HCT116 (cell line): ENCODE results near the gene MAML3. TPM values are rescaled to one million over a fixed set of nuclear protein-coding genes. Genes with fewer than 3 reads are reported as not detected.

Experiments used
- ATAC-seq: fragments of 200-7000 bp; cut with Tn5 transposase; 2 replicates; pipeline ENCODE4 v1.9.1; 2020; ENCODE audit warnings: mild to moderate bottlenecking, moderate library complexity
- BruUV-seq: library from RNA; stranded (reverse); fragments of 400-500 nt; replicated peaks from 2 replicates; lab custom pipeline; 2021; lab: Mats Ljungman, UMichigan
- CTCF ChIA-PET: fragments of 300-600 bp; sonication (Branson Sonifier 250); formaldehyde crosslinking; loops from one replicate; lab custom pipeline; 2021; ENCODE audit warnings: antibody characterized with exemption; lab: Charles Lee
- POLR2A ChIA-PET: fragments of 300-600, 350-600 bp; sonication (Branson Sonifier 250); formaldehyde crosslinking; loops from one replicate; lab custom pipeline; 2021; ENCODE audit warnings: antibody characterized with exemption; lab: Charles Lee
- RAD21 ChIA-PET, 2 experiments: fragments of 300-600 bp; sonication (Branson Sonifier 250); formaldehyde crosslinking; loops; one replicate each; lab custom pipeline; 2023; ENCODE audit warnings: low total read pairs in 2 of 2; ENCODE audit not compliant: uncharacterized antibody in 2 of 2, unreplicated experiment in 2 of 2, low non-redundant PET in 1 of 2; lab: Charles Lee
- DNase-seq: peaks from one replicate; pipeline ENCODE4 v3.0.0-alpha.2; 2010; ENCODE audit warnings: low read depth, low spot score
- H2AFZ ChIP-seq: fragments of 200-600 bp; shearing (Covaris generic), sonication (generic); 2 replicates; pipeline ENCODE4 v1.6.1; 2017; ENCODE audit warnings: low read depth, mixed run types, mixed read lengths, antibody characterized with exemption, low read length; ENCODE audit not compliant: poor library complexity, severe bottlenecking
- H3K27ac ChIP-seq: 2 replicates; pipeline ENCODE4 v1.5.1; 2012; ENCODE audit warnings: low read depth, low read length
- H3K27me3 ChIP-seq: fragments of 200-600 bp; sonication (generic); 2 replicates; pipeline ENCODE4 v1.6.1; 2016; ENCODE audit warnings: mixed run types, low read length, mixed read lengths; ENCODE audit not compliant: insufficient read depth
- H3K36me3 ChIP-seq, 2 experiments: fragments of 200-500 bp in 1 of 2; fragments of 200-600 bp in 1 of 2; sonication (Bioruptor generic) in 1 of 2; sonication (generic) in 1 of 2; 2 replicates each; pipeline versions ENCODE4 v1.5.1 to v1.6.1; 2014 to 2016; ENCODE audit warnings: low read length in 2 of 2, inconsistent platforms in 1 of 2, mixed read lengths in 1 of 2, mixed run types in 1 of 2; ENCODE audit not compliant: insufficient read depth in 2 of 2, control insufficient read depth in 1 of 2
- H3K4me1 ChIP-seq, 2 experiments: fragments of 200-600 bp in 1 of 2; sonication (generic) in 1 of 2; 2 replicates each; pipeline versions ENCODE4 v1.5.1 to v1.6.1; 2012 to 2017; ENCODE audit warnings: low read length in 2 of 2, inconsistent platforms in 1 of 2, mild to moderate bottlenecking in 1 of 2, mixed read lengths in 1 of 2, mixed run types in 1 of 2, moderate library complexity in 1 of 2; ENCODE audit not compliant: insufficient read depth in 2 of 2, control insufficient read depth in 1 of 2
- H3K4me2 ChIP-seq: fragments of 200-600 bp; sonication (generic); 2 replicates; pipeline ENCODE4 v1.6.1; 2017; ENCODE audit warnings: mixed run types, low read length, mixed read lengths
- H3K4me3 ChIP-seq, 2 experiments: fragments of 200-600 bp in 1 of 2; sonication (generic) in 1 of 2; replicated peaks in 1 of 2; 2 replicates each; pipeline ENCODE4 v1.5.1; 2011 to 2016; ENCODE audit warnings: low read length in 2 of 2, control low read depth in 1 of 2, low read depth in 1 of 2, mild to moderate bottlenecking in 1 of 2, mixed read lengths in 1 of 2, mixed run types in 1 of 2
- H3K79me2 ChIP-seq: fragments of 200-600 bp; sonication (generic); 2 replicates; pipeline ENCODE4 v1.6.1; 2017; ENCODE audit warnings: mild to moderate bottlenecking, mixed run types, low read length, moderate library complexity, mixed read lengths; ENCODE audit not compliant: insufficient read depth
- H3K9ac ChIP-seq: fragments of 200-600 bp; sonication (generic); 2 replicates; pipeline ENCODE4 v1.6.1; 2016; ENCODE audit warnings: low read length, mixed read lengths
- H3K9me2 ChIP-seq: fragments of 200-600 bp; sonication (generic), shearing (Covaris generic); 2 replicates; pipeline ENCODE4 v1.6.1; 2017; ENCODE audit warnings: mixed run types, mild to moderate bottlenecking, moderate library complexity; ENCODE audit not compliant: insufficient read depth
- H3K9me3 ChIP-seq, 2 experiments: fragments of 200-500 bp in 1 of 2; fragments of 200-600 bp in 1 of 2; sonication (Bioruptor generic) in 1 of 2; sonication (generic) in 1 of 2; 2 replicates each; pipeline ENCODE4 v1.6.1; 2014 to 2017; ENCODE audit warnings: low read length in 2 of 2, mixed read lengths in 2 of 2, inconsistent platforms in 1 of 2, low read depth in 1 of 2, mild to moderate bottlenecking in 1 of 2, mixed run types in 1 of 2, moderate library complexity in 1 of 2; ENCODE audit not compliant: control insufficient read depth in 1 of 2, insufficient read depth in 1 of 2
- H4K20me1 ChIP-seq: fragments of 200-600 bp; sonication (generic), shearing (Covaris generic); 2 replicates; pipeline ENCODE4 v1.6.1; 2017; ENCODE audit warnings: mixed run types, mild to moderate bottlenecking, moderate library complexity; ENCODE audit not compliant: insufficient read depth
- CEBPB ChIP-seq: IDR thresholded peaks from 2 replicates; pipeline ENCODE4 v1.6.1; 2012; ENCODE audit warnings: low read depth
- ELF1 ChIP-seq: IDR thresholded peaks from 2 replicates; pipeline ENCODE4 v1.6.1; 2012; ENCODE audit warnings: low read depth, borderline replicate concordance
- EZH2 ChIP-seq: fragments of 200-600 bp; sonication (generic); IDR thresholded peaks from 2 replicates; pipeline ENCODE4 v1.6.1; 2017; ENCODE audit warnings: antibody characterized with exemption, mixed run types
- FOSL1 ChIP-seq: IDR thresholded peaks from 2 replicates; pipeline ENCODE4 v1.6.1; 2012; ENCODE audit warnings: low read depth
- JUND ChIP-seq: IDR thresholded peaks from 2 replicates; pipeline ENCODE4 v1.6.1; 2012
- POLR2A ChIP-seq: IDR thresholded peaks from 2 replicates; pipeline ENCODE4 v1.7.0; 2011; ENCODE audit warnings: borderline replicate concordance; ENCODE audit not compliant: insufficient read depth, insufficient read length; ENCODE audit errors: extremely low read depth
- POLR2AphosphoS5 ChIP-seq: IDR thresholded peaks from 2 replicates; pipeline ENCODE4 v1.6.1; 2011; ENCODE audit warnings: mild to moderate bottlenecking, low read depth, low read length, moderate library complexity
- SP1 ChIP-seq: IDR thresholded peaks from 2 replicates; pipeline ENCODE4 v1.6.1; 2012; ENCODE audit warnings: low read depth
- SRF ChIP-seq: IDR thresholded peaks from 2 replicates; pipeline ENCODE4 v1.6.1; 2012; ENCODE audit warnings: low read depth
- TCF7L2 ChIP-seq: IDR thresholded peaks from 2 replicates; pipeline ENCODE4 v1.7.0; 2011; ENCODE audit warnings: borderline replicate concordance, inconsistent platforms; ENCODE audit not compliant: insufficient read depth, insufficient read length; ENCODE audit errors: extremely low read depth
- ZNF274 ChIP-seq: fragments of 200-500 bp; sonication (Bioruptor generic); IDR thresholded peaks from 2 replicates; pipeline ENCODE4 v1.6.1; 2014; ENCODE audit warnings: mild to moderate bottlenecking, low read depth, low read length, inconsistent platforms
- intact Hi-C: fragments of 100-400 bp; cut with micrococcal nuclease; formaldehyde crosslinking; loops from 2 replicates; pipeline ENCODE4 v1.10.0; 2022
- total RNA-seq: library from RNA; stranded (reverse); gene quantifications from one replicate; pipeline ENCODE4 v1.2.1, GENCODE V29; 2021; ENCODE audit not compliant: unreplicated experiment
- TF ChIP-seq, protein P1 (sequence below), 3 experiments: fragments of 200-600 bp in 1 of 3; sonication (generic) in 1 of 3; IDR thresholded peaks in 2 of 3; conservative IDR thresholded peaks in 1 of 3; 2 replicates each; pipeline ENCODE4 v1.5.1; 2012 to 2017; ENCODE audit warnings: low read depth in 2 of 3, low read length in 2 of 3, antibody characterized with exemption in 1 of 3, borderline replicate concordance in 1 of 3, control low read depth in 1 of 3, mild to moderate bottlenecking in 1 of 3, mixed read lengths in 1 of 3, mixed run types in 1 of 3, moderate library complexity in 1 of 3; ENCODE audit not compliant: insufficient read depth in 1 of 3
- TF ChIP-seq, protein P2 (sequence below): IDR thresholded peaks from 2 replicates; pipeline ENCODE4 v1.6.1; 2012
- TF ChIP-seq, protein P3 (sequence below): IDR thresholded peaks from 2 replicates; pipeline ENCODE4 v1.6.1; 2012

The MAML3 gene
- total RNA-seq, 1 experiment from 2014 or later, result 3.1 TPM

DNA sequence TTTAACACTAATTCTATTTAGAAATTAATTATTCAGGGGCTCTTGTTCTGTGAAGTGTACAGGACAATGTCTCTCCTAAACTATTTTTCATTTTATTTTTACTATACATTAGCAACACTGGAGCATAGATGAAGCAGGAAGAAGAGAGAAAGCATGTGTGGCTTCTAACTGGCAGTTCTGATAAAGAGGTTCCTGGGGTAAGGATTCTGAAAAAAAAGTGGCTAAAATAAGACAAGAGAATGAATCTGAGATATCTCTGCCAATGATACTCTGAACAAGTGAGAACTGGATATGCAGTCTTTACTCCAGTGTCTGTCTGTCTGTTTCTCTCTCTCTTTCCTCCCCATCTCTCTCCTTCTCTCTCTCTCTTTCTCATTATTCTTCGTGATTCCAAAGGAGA lies 125.9 kb downstream of the MAML3 start (continued):
- TF ChIP-seq, protein P1, sequence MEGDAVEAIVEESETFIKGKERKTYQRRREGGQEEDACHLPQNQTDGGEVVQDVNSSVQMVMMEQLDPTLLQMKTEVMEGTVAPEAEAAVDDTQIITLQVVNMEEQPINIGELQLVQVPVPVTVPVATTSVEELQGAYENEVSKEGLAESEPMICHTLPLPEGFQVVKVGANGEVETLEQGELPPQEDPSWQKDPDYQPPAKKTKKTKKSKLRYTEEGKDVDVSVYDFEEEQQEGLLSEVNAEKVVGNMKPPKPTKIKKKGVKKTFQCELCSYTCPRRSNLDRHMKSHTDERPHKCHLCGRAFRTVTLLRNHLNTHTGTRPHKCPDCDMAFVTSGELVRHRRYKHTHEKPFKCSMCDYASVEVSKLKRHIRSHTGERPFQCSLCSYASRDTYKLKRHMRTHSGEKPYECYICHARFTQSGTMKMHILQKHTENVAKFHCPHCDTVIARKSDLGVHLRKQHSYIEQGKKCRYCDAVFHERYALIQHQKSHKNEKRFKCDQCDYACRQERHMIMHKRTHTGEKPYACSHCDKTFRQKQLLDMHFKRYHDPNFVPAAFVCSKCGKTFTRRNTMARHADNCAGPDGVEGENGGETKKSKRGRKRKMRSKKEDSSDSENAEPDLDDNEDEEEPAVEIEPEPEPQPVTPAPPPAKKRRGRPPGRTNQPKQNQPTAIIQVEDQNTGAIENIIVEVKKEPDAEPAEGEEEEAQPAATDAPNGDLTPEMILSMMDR (IDR thresholded peaks at IDR 0.05 in 2 of 3, conservative IDR thresholded peaks at IDR 0.05 in 1 of 3; ENCODE audit: borderline replicate concordance in 1 of 3, insufficient read depth in 1 of 3, low read depth in 2 of 3, low read length in 2 of 3), result no peak
- no peak for TF ChIP-seq POLR2A
- no peak for TF ChIP-seq ZNF274
- TF ChIP-seq, protein P2, sequence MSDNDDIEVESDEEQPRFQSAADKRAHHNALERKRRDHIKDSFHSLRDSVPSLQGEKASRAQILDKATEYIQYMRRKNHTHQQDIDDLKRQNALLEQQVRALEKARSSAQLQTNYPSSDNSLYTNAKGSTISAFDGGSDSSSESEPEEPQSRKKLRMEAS, result no peak
- TF ChIP-seq CEBPB, result no peak
- no peak for TF ChIP-seq JUND
- TF ChIP-seq FOSL1, result no peak
- no peak for TF ChIP-seq SP1

DNA sequence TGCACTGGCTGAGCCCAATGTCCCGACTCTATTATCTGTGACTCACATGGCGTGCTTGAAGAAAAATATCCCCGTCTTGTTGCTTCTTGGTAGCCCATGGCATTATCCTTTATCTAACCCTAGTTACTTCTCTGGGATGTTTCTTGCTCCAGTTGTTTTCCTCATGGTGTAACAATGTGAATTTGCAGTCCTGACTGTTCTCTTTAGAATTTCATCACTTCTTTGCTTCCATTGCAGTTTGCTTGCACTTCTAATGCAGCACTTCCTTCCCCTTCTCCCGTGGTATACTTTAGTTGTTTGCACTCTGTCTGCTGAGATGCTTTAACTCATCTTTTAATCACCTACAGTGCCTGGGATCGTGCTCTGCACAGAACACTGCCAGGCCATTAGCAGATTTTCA lies 126.9 kb downstream of the MAML3 start:
- ChIA-PET RAD21 (no interaction called here), POLR2A (no interaction called here), CTCF (no interaction called here)
- peaks cover 5% of the 10 kb centered on the region; the same call in 1 of the 2 replicates for H3K27me3 ChIP-seq
- intact Hi-C loops, result no loop called here
- no peaks in the 10 kb centered on the region for H3K36me3 ChIP-seq
- ATAC-seq (no peak), DNase-seq (no peak)
- TF ChIP-seq SRF (no peak), EZH2 (no peak), SP1 (no peak), ELF1 (no peak), JUND (no peak), POLR2AphosphoS5 (no peak), TCF7L2 (no peak)
- TF ChIP-seq, protein P3, sequence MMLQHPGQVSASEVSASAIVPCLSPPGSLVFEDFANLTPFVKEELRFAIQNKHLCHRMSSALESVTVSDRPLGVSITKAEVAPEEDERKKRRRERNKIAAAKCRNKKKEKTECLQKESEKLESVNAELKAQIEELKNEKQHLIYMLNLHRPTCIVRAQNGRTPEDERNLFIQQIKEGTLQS, result no peak
- TF ChIP-seq, protein P1 (IDR thresholded peaks at IDR 0.05 in 2 of 3, conservative IDR thresholded peaks at IDR 0.05 in 1 of 3; ENCODE audit: borderline replicate concordance in 1 of 3, insufficient read depth in 1 of 3, low read depth in 2 of 3, low read length in 2 of 3), result no peak
- no peaks in the 10 kb centered on the region for H3K4me1 ChIP-seq
- H3K9ac ChIP-seq, result no peak overlapping the region
- H3K9me2 ChIP-seq, result no peaks in the 10 kb centered on the region
- no peak overlapping the region for H3K27ac ChIP-seq
- BruUV-seq, result no TSS peak
- no peak overlapping the region for H2AFZ ChIP-seq
- no peak overlapping the region for H3K4me3 ChIP-seq
- H3K9me3 ChIP-seq, result no peaks in the 10 kb centered on the region
- no peak overlapping the region for H3K4me2 ChIP-seq
- H3K79me2 ChIP-seq, result no peaks in the 10 kb centered on the region
- H4K20me1 ChIP-seq, result no peaks in the 10 kb centered on the region
